Nephron (organoid): ENCODE measurements around the gene PTTG1IP.

Source experiments
- H3K27ac Mint-ChIP-seq, 3 experiments: 2 replicates each; pipeline ENCODE4 v1.8.0; 2020; ENCODE audit warnings: mixed read lengths in 3 of 3, mild to moderate bottlenecking in 2 of 3, moderate library complexity in 1 of 3
- H3K27me3 Mint-ChIP-seq: 2 replicates; pipeline ENCODE4 v1.8.0; 2021; ENCODE audit warnings: low read depth, mild to moderate bottlenecking, moderate library complexity, mixed read lengths
- H3K36me3 Mint-ChIP-seq: 2 replicates; pipeline ENCODE4 v1.8.0; 2020; ENCODE audit warnings: low read depth, mixed read lengths
- H3K4me1 Mint-ChIP-seq: 2 replicates; pipeline ENCODE4 v1.8.0; 2020; ENCODE audit warnings: mixed read lengths
- H3K4me3 Mint-ChIP-seq, 3 experiments: 2 replicates each; pipeline ENCODE4 v1.8.0; 2020; ENCODE audit warnings: mild to moderate bottlenecking in 3 of 3, mixed read lengths in 3 of 3, moderate library complexity in 2 of 3
- H3K9me3 Mint-ChIP-seq: 2 replicates; pipeline ENCODE4 v1.8.0; 2020; ENCODE audit warnings: mixed read lengths
- TF ChIP-seq, protein P1 (sequence below), 3 experiments: fragments of 200-600 bp; sonication (generic); IDR thresholded peaks; one replicate each; pipeline ENCODE4 v1.5.0; 2021; ENCODE audit warnings: antibody characterized with exemption in 3 of 3; ENCODE audit not compliant: unreplicated experiment in 3 of 3

PTTG1IP gene

DNA sequence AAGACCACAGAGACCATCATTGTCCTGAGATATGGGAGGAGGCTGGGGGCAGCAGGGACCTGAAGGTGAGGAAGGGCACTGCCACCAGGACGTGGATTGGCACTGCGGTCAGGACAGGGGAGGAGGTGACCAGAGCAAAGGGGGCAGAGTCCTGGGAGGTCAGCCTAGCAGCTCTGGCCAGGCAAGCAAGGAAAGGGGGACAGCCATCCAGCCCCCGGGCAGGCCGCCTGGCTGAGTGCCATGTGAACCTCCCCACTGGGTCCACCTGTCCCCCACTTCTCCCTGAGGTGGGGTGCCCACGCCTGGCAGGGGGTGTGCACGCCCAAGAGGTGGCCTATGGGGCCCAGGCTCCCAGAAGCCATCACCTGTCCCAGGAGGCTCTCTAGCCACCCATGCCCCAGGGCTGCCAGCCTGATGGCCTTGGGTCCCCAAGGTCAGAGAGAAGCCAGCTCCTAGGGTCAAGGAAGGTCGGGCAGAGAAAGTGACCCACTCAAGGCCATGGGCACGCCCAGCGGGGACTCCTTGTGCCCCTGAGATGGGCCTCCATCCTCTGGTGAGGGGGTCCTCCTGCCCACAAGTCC, 17.6 kb upstream of the PTTG1IP start:
- TF ChIP-seq, protein P1, sequence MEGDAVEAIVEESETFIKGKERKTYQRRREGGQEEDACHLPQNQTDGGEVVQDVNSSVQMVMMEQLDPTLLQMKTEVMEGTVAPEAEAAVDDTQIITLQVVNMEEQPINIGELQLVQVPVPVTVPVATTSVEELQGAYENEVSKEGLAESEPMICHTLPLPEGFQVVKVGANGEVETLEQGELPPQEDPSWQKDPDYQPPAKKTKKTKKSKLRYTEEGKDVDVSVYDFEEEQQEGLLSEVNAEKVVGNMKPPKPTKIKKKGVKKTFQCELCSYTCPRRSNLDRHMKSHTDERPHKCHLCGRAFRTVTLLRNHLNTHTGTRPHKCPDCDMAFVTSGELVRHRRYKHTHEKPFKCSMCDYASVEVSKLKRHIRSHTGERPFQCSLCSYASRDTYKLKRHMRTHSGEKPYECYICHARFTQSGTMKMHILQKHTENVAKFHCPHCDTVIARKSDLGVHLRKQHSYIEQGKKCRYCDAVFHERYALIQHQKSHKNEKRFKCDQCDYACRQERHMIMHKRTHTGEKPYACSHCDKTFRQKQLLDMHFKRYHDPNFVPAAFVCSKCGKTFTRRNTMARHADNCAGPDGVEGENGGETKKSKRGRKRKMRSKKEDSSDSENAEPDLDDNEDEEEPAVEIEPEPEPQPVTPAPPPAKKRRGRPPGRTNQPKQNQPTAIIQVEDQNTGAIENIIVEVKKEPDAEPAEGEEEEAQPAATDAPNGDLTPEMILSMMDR (IDR thresholded peaks at IDR 0.05; ENCODE audit: unreplicated experiment in 3 of 3), result no peak
- H3K27ac Mint-ChIP-seq, result no peak overlapping the region
- H3K36me3 Mint-ChIP-seq, result no peaks in the 10 kb centered on the region
- no peaks in the 10 kb centered on the region for H3K4me1 Mint-ChIP-seq
- no peaks in the 10 kb centered on the region for H3K9me3 Mint-ChIP-seq
- H3K4me3 Mint-ChIP-seq, result no peak overlapping the region
- peaks cover 20% of the 10 kb centered on the region for H3K27me3 Mint-ChIP-seq

DNA sequence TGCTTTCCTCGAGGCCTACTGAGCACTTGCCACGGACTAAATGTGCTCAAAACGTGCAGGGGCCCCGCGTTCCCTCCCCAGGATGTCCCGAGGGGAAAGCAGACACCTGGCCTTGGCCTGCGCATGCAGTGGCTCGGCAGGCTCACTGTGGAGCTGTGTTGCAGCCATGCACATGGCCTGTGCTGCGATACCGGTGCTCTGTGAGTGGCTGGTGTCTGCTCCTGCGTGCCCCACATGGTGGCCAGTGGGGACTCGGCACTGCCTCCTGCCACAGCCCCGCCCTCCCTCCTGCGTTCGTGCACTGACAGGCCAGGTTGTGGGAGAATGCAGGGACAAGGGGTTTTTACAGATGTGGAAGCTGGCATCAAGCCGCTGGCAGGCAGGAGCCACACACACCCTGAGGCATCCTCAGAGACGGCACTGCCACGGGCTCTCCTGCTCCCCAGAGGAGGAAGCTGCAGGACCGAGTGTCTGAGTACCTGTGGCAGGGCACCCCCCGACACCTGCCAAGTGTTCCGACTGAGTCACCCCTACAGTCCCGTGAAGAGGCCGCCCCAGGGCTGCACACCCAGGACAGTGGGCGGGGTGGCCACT, 16.9 kb upstream of the PTTG1IP start:
- Mint-ChIP-seq H3K36me3 (no peaks in the 10 kb centered on the region), H3K4me3 (no peak overlapping the region), H3K9me3 (no peaks in the 10 kb centered on the region), H3K27ac (no peak overlapping the region), H3K27me3 (peaks cover 19% of the 10 kb centered on the region), H3K4me1 (no peaks in the 10 kb centered on the region)
- TF ChIP-seq, protein P1 (IDR thresholded peaks at IDR 0.05; ENCODE audit: unreplicated experiment in 3 of 3), result no peak

DNA sequence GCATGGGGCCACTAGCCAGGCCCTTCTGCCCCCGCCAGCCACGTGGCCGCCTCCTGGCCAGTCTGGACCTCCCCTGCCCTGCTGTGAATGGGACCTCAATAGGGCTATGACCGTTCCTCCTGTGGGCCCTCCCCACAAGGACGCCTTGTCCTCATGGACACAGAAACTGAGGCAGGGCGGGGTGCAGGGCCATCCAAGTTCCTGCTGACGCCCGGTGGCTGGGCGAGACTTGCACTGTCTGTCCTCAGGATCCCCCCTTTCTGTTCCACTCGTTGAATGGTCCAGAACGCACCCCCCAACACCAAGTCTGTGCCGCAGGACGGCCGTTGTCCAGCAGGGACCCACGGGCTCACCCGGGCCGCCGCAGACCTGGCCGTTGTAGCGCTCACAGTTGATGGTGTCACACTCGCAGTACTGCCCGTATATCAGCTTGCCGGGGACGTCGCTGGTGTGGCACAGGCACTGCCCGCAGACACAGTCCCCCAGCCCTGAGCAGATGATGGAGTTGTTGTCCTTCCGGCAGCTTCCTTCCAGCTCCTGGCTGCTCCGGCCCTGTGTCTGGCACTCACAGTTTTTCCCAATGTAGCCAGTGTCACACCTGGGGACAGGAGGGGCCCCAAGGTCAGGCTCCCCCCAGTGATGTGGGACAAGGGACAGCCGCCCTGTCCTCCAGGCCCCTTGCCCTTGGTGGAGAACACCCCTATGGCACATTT, 16.3 kb upstream of the PTTG1IP start:
- H3K36me3 Mint-ChIP-seq, result no peaks in the 10 kb centered on the region
- H3K27me3 Mint-ChIP-seq, result peaks cover 19% of the 10 kb centered on the region
- TF ChIP-seq, protein P1 (IDR thresholded peaks at IDR 0.05; ENCODE audit: unreplicated experiment in 3 of 3), result no peak
- H3K9me3 Mint-ChIP-seq, result no peaks in the 10 kb centered on the region
- no peaks in the 10 kb centered on the region for H3K4me1 Mint-ChIP-seq
- H3K4me3 Mint-ChIP-seq, result no peak overlapping the region
- no peak overlapping the region for H3K27ac Mint-ChIP-seq

DNA sequence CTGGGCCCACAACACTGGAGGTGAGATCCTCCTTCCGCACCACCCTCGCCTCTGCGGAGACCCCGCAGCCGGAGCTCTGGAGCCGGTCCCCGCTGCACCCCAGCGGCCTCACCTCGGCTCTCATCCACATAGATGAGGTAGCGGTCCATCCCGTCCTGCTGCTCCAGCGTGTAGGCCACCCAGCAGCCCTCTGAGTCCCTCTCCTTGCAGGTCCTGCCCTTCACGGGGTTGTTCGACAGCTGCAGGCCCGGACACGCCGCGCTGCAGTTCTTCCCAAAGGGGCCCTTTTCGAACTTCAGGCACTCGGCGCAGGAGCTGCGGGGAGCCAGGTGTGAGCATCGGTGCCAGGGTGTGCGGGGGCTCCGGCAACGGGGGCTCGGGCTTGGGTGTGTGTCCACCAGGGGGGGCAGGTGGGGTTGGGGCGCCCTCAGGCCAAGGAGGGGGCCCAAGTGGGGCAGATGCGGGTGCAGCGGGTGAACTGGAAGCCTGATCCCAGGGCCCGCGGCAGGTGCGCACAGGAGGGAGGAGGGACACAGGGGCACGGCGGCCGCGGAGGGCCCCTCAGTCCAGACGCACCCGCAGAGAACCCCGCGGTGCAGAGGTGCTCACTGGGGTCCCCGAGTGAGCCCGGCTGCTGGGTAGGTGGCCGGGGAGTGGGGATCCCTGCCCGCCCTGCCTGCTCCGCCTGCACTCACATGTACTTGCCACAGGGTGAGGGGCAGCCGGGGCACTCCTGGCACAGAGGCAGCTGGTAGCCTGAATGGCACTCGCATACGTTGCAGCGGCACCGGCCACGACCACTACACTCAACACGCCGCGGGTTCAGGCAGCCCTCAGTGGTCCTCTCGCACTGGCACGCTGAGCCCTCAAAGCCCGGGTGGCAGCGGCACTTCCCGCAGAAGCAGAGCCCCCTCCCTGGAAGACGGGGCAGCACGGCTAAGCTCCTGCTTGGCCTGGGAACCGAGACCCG, 15.4 kb upstream of the PTTG1IP start:
- Mint-ChIP-seq H3K27ac (no peak overlapping the region), H3K4me3 (no peak overlapping the region), H3K27me3 (peaks cover 17% of the 10 kb centered on the region), H3K36me3 (no peaks in the 10 kb centered on the region), H3K4me1 (no peaks in the 10 kb centered on the region), H3K9me3 (no peaks in the 10 kb centered on the region)
- TF ChIP-seq, protein P1 (IDR thresholded peaks at IDR 0.05; ENCODE audit: unreplicated experiment in 3 of 3), result no peak

DNA sequence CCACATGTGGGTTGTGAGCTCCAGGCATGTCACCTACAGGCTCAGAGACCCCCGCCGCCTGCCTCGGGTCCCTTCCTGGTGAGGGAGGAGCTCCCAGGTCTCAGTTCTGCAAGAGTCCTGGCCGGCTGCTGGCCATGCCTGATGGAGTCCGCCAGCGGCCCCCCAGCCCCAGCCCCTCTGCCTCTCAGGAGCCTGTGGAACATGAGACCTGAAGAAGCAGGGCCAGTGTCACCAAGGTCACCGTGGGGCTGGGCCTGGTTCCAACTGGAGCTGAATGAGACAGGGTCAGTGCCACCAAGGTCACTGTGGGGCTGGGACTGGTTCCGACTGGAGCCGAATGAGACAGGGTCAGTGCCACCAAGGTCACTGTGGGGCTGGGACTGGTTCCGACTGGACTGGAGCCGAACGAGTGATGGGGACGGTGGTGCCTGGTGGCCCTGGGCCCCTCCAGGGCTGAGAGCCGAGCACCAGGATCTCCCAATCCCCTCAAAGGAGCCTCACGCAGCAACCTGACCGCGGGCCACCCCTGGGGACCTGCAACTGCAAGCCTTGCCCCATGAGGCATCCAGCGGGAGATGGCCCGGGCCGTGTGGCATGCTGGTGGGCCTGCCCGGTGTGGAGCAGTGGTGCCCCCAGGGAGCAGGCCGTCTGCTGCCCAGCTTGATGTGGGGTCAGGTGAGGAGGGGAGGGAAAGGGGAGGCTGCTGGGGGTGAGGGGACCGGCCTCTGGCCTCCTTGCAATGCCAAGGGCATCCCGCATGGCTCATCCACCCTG, 14.5 kb upstream of the PTTG1IP start:
- H3K4me3 Mint-ChIP-seq, result no peak overlapping the region
- no peaks in the 10 kb centered on the region for H3K4me1 Mint-ChIP-seq
- H3K27me3 Mint-ChIP-seq, result peaks cover 14% of the 10 kb centered on the region
- no peaks in the 10 kb centered on the region for H3K36me3 Mint-ChIP-seq
- no peaks in the 10 kb centered on the region for H3K9me3 Mint-ChIP-seq
- no peak overlapping the region for H3K27ac Mint-ChIP-seq
- TF ChIP-seq, protein P1 (IDR thresholded peaks at IDR 0.05; ENCODE audit: unreplicated experiment in 3 of 3), result no peak
